ENCODE results near the gene TGFBR1. TPM values are rescaled to one million over a fixed set of nuclear protein-coding genes. Genes with fewer than 3 reads are reported as not detected.

The TGFBR1 gene
- total RNA-seq, 3 donors from 2014 or later = 23.7 to 71.6 (median 24.7) TPM

GRCh38 chr9:99143655-99144054, 38.7 kb downstream of the TGFBR1 start:
- TF ChIP-seq CTCF (IDR thresholded peaks at IDR 0.05) = no peak
- H3K9me3 ChIP-seq = no peaks in the 10 kb centered on the region
- ATAC-seq (no peak), DNase-seq (no peak)
- intact Hi-C loops (cut with DNase I, micrococcal nuclease) = loop anchor here (10.0 kb wide), 2 partner anchors 169 to 289 kb away; no protein-coding TSS in a partner anchor
- peaks cover 5% of the 10 kb centered on the region for H3K4me1 ChIP-seq (ENCODE audit: low read depth)
- no peaks in the 10 kb centered on the region for H3K36me3 ChIP-seq (ENCODE audit: low read depth)
- H3K4me3 ChIP-seq = no peak overlapping the region

GRCh38 chr9:99144966-99145365, 40.1 kb downstream of the TGFBR1 start:
- H3K4me1 ChIP-seq (ENCODE audit: low read depth) = peaks cover 5% of the 10 kb centered on the region
- H3K9me3 ChIP-seq = no peaks in the 10 kb centered on the region
- intact Hi-C loops (cut with DNase I, micrococcal nuclease) = loop anchor here (10.0 kb wide), 2 partner anchors 170 to 290 kb away; no protein-coding TSS in a partner anchor
- DNase-seq = no peak
- no peak for TF ChIP-seq CTCF (IDR thresholded peaks at IDR 0.05)
- H3K36me3 ChIP-seq (ENCODE audit: low read depth) = no peaks in the 10 kb centered on the region
- no peak for ATAC-seq
- H3K4me3 ChIP-seq = no peak overlapping the region

GRCh38 chr9:99146574-99146973, 41.7 kb downstream of the TGFBR1 start:
- ATAC-seq (no peak), DNase-seq (no peak)
- H3K4me3 ChIP-seq = no peak overlapping the region
- H3K4me1 ChIP-seq (ENCODE audit: low read depth) = peaks cover 5% of the 10 kb centered on the region
- intact Hi-C loops (cut with DNase I, micrococcal nuclease) = loop anchor here (10.0 kb wide), 2 partner anchors 172 to 292 kb away; no protein-coding TSS in a partner anchor
- no peak for TF ChIP-seq CTCF (IDR thresholded peaks at IDR 0.05)
- no peaks in the 10 kb centered on the region for H3K9me3 ChIP-seq
- H3K36me3 ChIP-seq (ENCODE audit: low read depth) = no peaks in the 10 kb centered on the region

GRCh38 chr9:99147177-99147576, 42.3 kb downstream of the TGFBR1 start:
- Histone ChIP-seq H3K9me3 (no peaks in the 10 kb centered on the region), H3K36me3 (ENCODE audit: low read depth) (no peaks in the 10 kb centered on the region), H3K4me1 (ENCODE audit: low read depth) (peaks cover 5% of the 10 kb centered on the region), H3K4me3 (no peak overlapping the region)
- TF ChIP-seq CTCF (IDR thresholded peaks at IDR 0.05) = no peak
- DNase-seq (no peak), ATAC-seq (no peak)
- intact Hi-C loops (cut with DNase I, micrococcal nuclease) = loop anchor here (10.0 kb wide), 2 partner anchors 172 to 292 kb away; no protein-coding TSS in a partner anchor

- Histone ChIP-seq H3K4me1 (ENCODE audit: low read depth) (no peaks in the 10 kb centered on the region), H3K36me3 (ENCODE audit: low read depth) (no peaks in the 10 kb centered on the region), H3K9me3 (no peaks in the 10 kb centered on the region), H3K4me3 (no peak overlapping the region)
- TF ChIP-seq CTCF (IDR thresholded peaks at IDR 0.05) = no peak
- ATAC-seq (no peak), DNase-seq (no peak)
- intact Hi-C loops (cut with DNase I, micrococcal nuclease) = no loop called here
Observed at GRCh38 chr9:99150451-99151171, 45.7 kb downstream of the TGFBR1 start.
